Liver (tissue), 9 donors: ENCODE measurements around the gene PAIP1. TPM values are rescaled to one million over a fixed set of nuclear protein-coding genes. Genes with fewer than 3 reads are reported as not detected.
A peak's percentile ranks its signal among the peaks of the same experiment; 100 is the strongest.

ENCODE experiments used
- DNase-seq: peaks from one replicate; pipeline ENCODE4 v3.0.0-alpha.2; 2017; ENCODE audit warnings: low spot score
- H3K27ac ChIP-seq, 2 donors: one replicate each; pipeline ENCODE4 v1.7.0; 2013; ENCODE audit warnings: inconsistent platforms in 2 of 2, low read length in 2 of 2, control low read depth in 1 of 2, low read depth in 1 of 2, mild to moderate bottlenecking in 1 of 2
- H3K27me3 ChIP-seq, 4 donors: one replicate each; pipeline versions ENCODE4 v1.6.1 to v1.7.0; 2013; ENCODE audit warnings: low read length in 3 of 4, inconsistent platforms in 1 of 4, mild to moderate bottlenecking in 1 of 4, moderate library complexity in 1 of 4; ENCODE audit not compliant: control insufficient read depth in 4 of 4, insufficient read depth in 4 of 4
- H3K36me3 ChIP-seq, 4 donors: one replicate each; pipeline versions ENCODE4 v1.6.1 to v1.7.0; 2013; ENCODE audit warnings: low read length in 3 of 4, mild to moderate bottlenecking in 3 of 4, low read depth in 1 of 4, moderate library complexity in 1 of 4; ENCODE audit not compliant: control insufficient read depth in 4 of 4, insufficient read depth in 3 of 4
- H3K4me1 ChIP-seq, 4 donors: one replicate each; pipeline versions ENCODE4 v1.6.1 to v1.7.0; 2013; ENCODE audit warnings: low read length in 3 of 4, mild to moderate bottlenecking in 3 of 4, moderate library complexity in 1 of 4; ENCODE audit not compliant: control insufficient read depth in 4 of 4, insufficient read depth in 4 of 4
- H3K4me3 ChIP-seq, 3 donors: one replicate each; pipeline versions ENCODE4 v1.6.1 to v1.7.0; 2013; ENCODE audit warnings: low read length in 3 of 3, control low read depth in 1 of 3, low read depth in 1 of 3, mild to moderate bottlenecking in 1 of 3
- H3K9ac ChIP-seq, 2 donors: one replicate each; pipeline ENCODE4 v1.7.0; 2013; ENCODE audit warnings: low read length in 2 of 2, mild to moderate bottlenecking in 2 of 2, moderate library complexity in 2 of 2, control low read depth in 1 of 2, low read depth in 1 of 2
- H3K9me3 ChIP-seq, 4 donors: one replicate each; pipeline versions ENCODE4 v1.6.1 to v1.7.0; 2013; ENCODE audit warnings: low read length in 3 of 4; ENCODE audit not compliant: control insufficient read depth in 4 of 4
- CTCF ChIP-seq: fragments of 150-350 bp; IDR thresholded peaks from 2 replicates; pipeline ENCODE4 v1.5.1; 2017; ENCODE audit warnings: improper control_type of control experiment, low read depth, low read length; ENCODE audit not compliant: missing input control
- FOXA1 ChIP-seq: IDR thresholded peaks from 2 replicates; pipeline ENCODE4 v1.6.1; 2016; ENCODE audit warnings: antibody characterized with exemption
- HNF4A ChIP-seq, 2 donors: conservative IDR thresholded peaks; 2 replicates each; pipeline ENCODE4 v1.6.1; 2016; ENCODE audit warnings: antibody characterized with exemption in 2 of 2, mild to moderate bottlenecking in 2 of 2
- HNF4G ChIP-seq: IDR thresholded peaks from 2 replicates; pipeline ENCODE4 v1.6.1; 2016; ENCODE audit warnings: antibody characterized with exemption
- NR2F2 ChIP-seq: IDR thresholded peaks from 2 replicates; pipeline ENCODE4 v1.6.1; 2016; ENCODE audit warnings: antibody characterized with exemption
- RAD21 ChIP-seq, 2 donors: IDR thresholded peaks; 2 replicates each; pipeline ENCODE4 v1.6.1; 2016; ENCODE audit warnings: antibody characterized with exemption in 2 of 2, mild to moderate bottlenecking in 2 of 2
- RXRA ChIP-seq, 2 donors: IDR thresholded peaks; 2 replicates each; pipeline ENCODE4 v1.6.1; 2017 to 2018; ENCODE audit warnings: antibody characterized with exemption in 2 of 2, mild to moderate bottlenecking in 1 of 2
- SP1 ChIP-seq: IDR thresholded peaks from 2 replicates; pipeline ENCODE4 v1.6.1; 2018; ENCODE audit warnings: antibody characterized with exemption, mild to moderate bottlenecking
- TAF1 ChIP-seq: conservative IDR thresholded peaks from 2 replicates; pipeline ENCODE4 v1.6.1; 2016; ENCODE audit warnings: antibody characterized with exemption, mild to moderate bottlenecking
- YY1 ChIP-seq: IDR thresholded peaks from 2 replicates; pipeline ENCODE4 v1.6.1; 2016; ENCODE audit warnings: antibody characterized with exemption, mild to moderate bottlenecking
- ZBTB33 ChIP-seq: IDR thresholded peaks from 2 replicates; pipeline ENCODE4 v1.6.1; 2016; ENCODE audit warnings: antibody characterized with exemption
- WGBS: extraction: QIAGEN DNeasy Blood & Tissue Kit; methylation state at CpG from one replicate; pipeline ENCODE4 v1.1.7; 2013; 5-methylcytosine and 5-hydroxymethylcytosine counted together
- polyA plus RNA-seq, 2 donors: library from polyadenylated mRNA; stranded (reverse) in 1 of 2; unstranded in 1 of 2; fragments of 200-250 nt in 1 of 2; fragments of >200 nt in 1 of 2; fragmentation: Nextera tagmentation in 1 of 2; extraction: Ambion mirVana in 1 of 2; gene quantifications; one replicate each; pipeline versions ENCODE4 v1.2.1 to v1.2.3, GENCODE V29; 2013 to 2015
- total RNA-seq, 2 donors: library from RNA; depleted of rRNA; stranded (reverse); fragments of >200 nt; gene quantifications; one replicate each; pipeline ENCODE4 v1.2.3, GENCODE V29; 2014
- donor health status: healthy.
- donor health status: healthy.
- donor health status: healthy.
- donor health status: healthy.
- donor health status: healthy.

The PAIP1 gene
- total and polyA plus RNA-seq, 4 donors: 27.0 to 50.8 (median 44.2) TPM

- WGBS: 53% methylated on average over 4 of the region's 4 CpGs
- Histone ChIP-seq H3K27ac (no peak overlapping the region), H3K4me3 (no peak overlapping the region), H3K27me3 (no peaks in the 10 kb centered on the region), H3K9me3 (no peaks in the 10 kb centered on the region), H3K9ac (no peak overlapping the region), H3K4me1 (peaks cover 0 to 5% (median 2%) of the 10 kb centered on the region in 4 donors), H3K36me3 (no peaks in the 10 kb centered on the region)
- TF ChIP-seq FOXA1 (no peak), HNF4A (conservative IDR thresholded peaks at IDR 0.05) (peak in 1 of 2 donors; percentile 9)
- no peak for DNase-seq
Observed at GRCh38 chr5:43569236-43569746, 12.4 kb upstream of the PAIP1 start.

- Histone ChIP-seq H3K27ac (no peak overlapping the region), H3K27me3 (no peaks in the 10 kb centered on the region), H3K9ac (no peak overlapping the region), H3K9me3 (no peaks in the 10 kb centered on the region), H3K4me3 (no peak overlapping the region), H3K36me3 (no peaks in the 10 kb centered on the region), H3K4me1 (peaks cover 0 to 5% (median 2%) of the 10 kb centered on the region in 4 donors)
- WGBS: 89% methylated on average over 3 of the region's 3 CpGs
- no peak for TF ChIP-seq TAF1
- TF ChIP-seq HNF4G: no peak
- no peak for TF ChIP-seq RXRA (IDR thresholded peaks at IDR 0.05)
- no peak for TF ChIP-seq SP1
- DNase-seq: no peak
Observed at GRCh38 chr5:43567967-43568366, 11.1 kb upstream of the PAIP1 start.

GRCh38 chr5:43565043-43565442 lies 8.2 kb upstream of the PAIP1 start:
- Histone ChIP-seq H3K4me1 (peaks cover 0 to 5% (median 2%) of the 10 kb centered on the region in 4 donors), H3K9ac (no peak overlapping the region), H3K9me3 (no peaks in the 10 kb centered on the region), H3K36me3 (no peaks in the 10 kb centered on the region), H3K4me3 (no peak overlapping the region), H3K27ac (no peak overlapping the region), H3K27me3 (no peaks in the 10 kb centered on the region)
- TF ChIP-seq ZBTB33 (no peak), SP1 (no peak), NR2F2 (no peak), CTCF (no peak)
- no peak for DNase-seq
- WGBS: 91% methylated on average over 5 of the region's 5 CpGs

GRCh38 chr5:43564289-43564850 lies 7.5 kb upstream of the PAIP1 start:
- WGBS: 67% methylated on average over 5 of the region's 5 CpGs
- Histone ChIP-seq H3K36me3 (no peaks in the 10 kb centered on the region), H3K27ac (no peak overlapping the region), H3K27me3 (no peaks in the 10 kb centered on the region), H3K4me3 (no peak overlapping the region), H3K9ac (no peak overlapping the region), H3K9me3 (no peaks in the 10 kb centered on the region), H3K4me1 (peaks cover 0 to 5% (median 2%) of the 10 kb centered on the region in 4 donors)
- no peak for DNase-seq
- no peak for TF ChIP-seq FOXA1
- no peak for TF ChIP-seq YY1
- TF ChIP-seq CTCF: no peak
- TF ChIP-seq RAD21 (IDR thresholded peaks at IDR 0.05): no peak
- no peak for TF ChIP-seq ZBTB33
